Body of pancreas (tissue), 4 donors: ENCODE results near the gene TUSC1. TPM values are rescaled to one million over a fixed set of nuclear protein-coding genes. Genes with fewer than 3 reads are reported as not detected.

ENCODE experiments used
- ATAC-seq: fragments of 150-250 bp; one replicate; pipeline ENCODE4 v1.9.1; 2016
- DNase-seq, 4 donors: peaks; one replicate each; pipeline ENCODE4 v3.0.0-alpha.2; 2019
- H3K27ac ChIP-seq, 4 donors: fragments of 200-600 bp; sonication (generic); 1 replicate in 3 of 4; 2 replicates in 1 of 4; pipeline versions ENCODE4 v1.5.1 to v1.6.1; 2016 to 2019; ENCODE audit warnings: mild to moderate bottlenecking in 1 of 4, mixed read lengths in 1 of 4, moderate library complexity in 1 of 4
- H3K27me3 ChIP-seq, 2 donors: fragments of 200-600 bp; sonication (generic); one replicate each; pipeline ENCODE4 v1.6.0; 2016; ENCODE audit warnings: mild to moderate bottlenecking in 1 of 2
- H3K36me3 ChIP-seq, 2 donors: fragments of 200-600 bp; sonication (generic); replicated peaks in 1 of 2; 2 replicates each; pipeline ENCODE4 v1.5.1; 2016; ENCODE audit warnings: low read depth in 2 of 2; ENCODE audit not compliant: insufficient read depth in 1 of 2
- H3K4me1 ChIP-seq: fragments of 200-600 bp; sonication (generic); one replicate; pipeline ENCODE4 v1.6.0; 2016
- H3K4me3 ChIP-seq, 2 donors: fragments of 200-600 bp; sonication (generic); 1 replicate in 1 of 2; 2 replicates in 1 of 2; pipeline ENCODE4 v1.5.1; 2016 to 2019
- H3K9me3 ChIP-seq, 3 donors: fragments of 200-600 bp; sonication (generic); 1 replicate in 2 of 3; 2 replicates in 1 of 3; pipeline ENCODE4 v1.5.1; 2016
- CTCF ChIP-seq, 7 experiments: fragments of 450-650 bp in 4 of 7; fragments of 200-600 bp in 3 of 7; sonication (generic) in 3 of 7; IDR thresholded peaks; one replicate each; pipeline ENCODE4 v1.5.1; 2016 to 2019; ENCODE audit warnings: antibody characterized with exemption in 7 of 7
- POLR2A ChIP-seq, 3 donors: fragments of 450-650 bp; IDR thresholded peaks; one replicate each; pipeline ENCODE4 v1.6.1; 2016; ENCODE audit warnings: antibody characterized with exemption in 3 of 3, mild to moderate bottlenecking in 2 of 3
- WGBS, 2 donors: methylation state at CpG; one replicate each; pipeline ENCODE4 v1.1.5; 2017; 5-methylcytosine and 5-hydroxymethylcytosine counted together
- intact Hi-C: fragments of 100-400 bp; cut with DNase I; formaldehyde crosslinking; loops from one replicate; pipeline ENCODE4 v1.15.1; 2023
- total RNA-seq, 2 donors: library from RNA; depleted of rRNA; stranded (reverse); fragments of >200 nt; gene quantifications; one replicate each; pipeline ENCODE4 v1.1.0, GENCODE V29; 2016

TUSC1 gene
- total RNA-seq, 2 donors from 2014 or later = 14.3 to 24.4 TPM

DNA sequence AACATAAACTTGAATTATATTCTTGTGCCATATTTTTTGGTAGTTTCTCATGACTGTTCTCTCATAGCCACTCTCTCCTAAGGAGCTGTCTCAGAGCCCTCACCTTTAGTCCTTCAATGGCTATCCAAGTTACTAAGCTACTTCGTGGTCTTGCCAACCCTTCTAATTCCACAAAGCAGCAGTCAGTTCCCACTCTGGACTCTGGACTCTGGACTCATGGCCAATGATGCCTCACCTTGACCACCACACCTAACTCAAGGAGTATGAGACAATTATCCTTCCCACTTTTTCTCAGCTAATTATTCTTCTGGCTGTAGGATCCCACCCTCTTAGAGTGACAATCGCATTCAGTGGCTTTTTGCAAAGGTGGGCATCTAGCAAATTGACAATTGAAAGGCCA, 42.2 kb downstream of the TUSC1 start:
- DNase-seq (no peak), ATAC-seq (no peak)
- Histone ChIP-seq H3K4me3 (no peak overlapping the region), H3K36me3 (no peaks in the 10 kb centered on the region), H3K4me1 (no peaks in the 10 kb centered on the region), H3K9me3 (no peaks in the 10 kb centered on the region), H3K27me3 (no peaks in the 10 kb centered on the region), H3K27ac (no peak overlapping the region)
- WGBS, 2 donors = 55 to 67% methylated on average over 2 of the region's 2 CpGs
- TF ChIP-seq POLR2A (IDR thresholded peaks at IDR 0.05) = no peak
- intact Hi-C loops = no loop called here

GRCh38 chr9:25629231-25629630, 49.0 kb downstream of the TUSC1 start:
- ATAC-seq (no peak), DNase-seq (no peak)
- H3K27me3 ChIP-seq = no peaks in the 10 kb centered on the region
- no peaks in the 10 kb centered on the region for H3K4me1 ChIP-seq
- no peaks in the 10 kb centered on the region for H3K36me3 ChIP-seq
- no peak overlapping the region for H3K4me3 ChIP-seq
- no peaks in the 10 kb centered on the region for H3K9me3 ChIP-seq
- no peak for TF ChIP-seq CTCF (IDR thresholded peaks at IDR 0.05)
- no peak for TF ChIP-seq POLR2A (IDR thresholded peaks at IDR 0.05)
- WGBS, 2 donors = 46 to 63% methylated on average over 3 of the region's 3 CpGs
- intact Hi-C loops = no loop called here
- H3K27ac ChIP-seq = no peak overlapping the region
